H1 (cell line): ENCODE measurements around the gene ABI3BP. TPM values are rescaled to one million over a fixed set of nuclear protein-coding genes. Genes with fewer than 3 reads are reported as not detected.

ENCODE experiments used
- CHD2 ChIP-seq: IDR thresholded peaks from 2 replicates; pipeline ENCODE4 v1.6.1; 2012; ENCODE audit warnings: low read length, improper control_type of control experiment
- CHD7 ChIP-seq: fragments of 300-600 bp; sonication (generic); IDR thresholded peaks from 2 replicates; pipeline ENCODE4 v1.7.1; 2012; ENCODE audit warnings: low read length, moderate library complexity, mild to moderate bottlenecking, inconsistent platforms; ENCODE audit not compliant: insufficient replicate concordance
- EGR1 ChIP-seq: IDR thresholded peaks from 2 replicates; pipeline ENCODE4 v1.6.1; 2011; ENCODE audit warnings: low read depth, low read length, borderline replicate concordance
- EP300 ChIP-seq, 2 experiments: IDR thresholded peaks; 1 replicate in 1 of 2; 2 replicates in 1 of 2; pipeline ENCODE4 v1.6.1; 2011 to 2012; ENCODE audit warnings: low read depth in 2 of 2, low read length in 2 of 2, mild to moderate bottlenecking in 2 of 2, borderline replicate concordance in 1 of 2, inconsistent platforms in 1 of 2, moderate library complexity in 1 of 2
- RAD21 ChIP-seq, 2 experiments: IDR thresholded peaks in 1 of 2; conservative IDR thresholded peaks in 1 of 2; 2 replicates each; pipeline ENCODE4 v1.6.1; 2011; ENCODE audit warnings: low read depth in 2 of 2, low read length in 2 of 2, improper control_type of control experiment in 1 of 2, inconsistent platforms in 1 of 2, mild to moderate bottlenecking in 1 of 2, moderate library complexity in 1 of 2
- RFX5 ChIP-seq: IDR thresholded peaks from 2 replicates; pipeline ENCODE4 v1.6.1; 2011; ENCODE audit warnings: low read depth, low read length, improper control_type of control experiment, borderline replicate concordance
- RXRA ChIP-seq: IDR thresholded peaks from 2 replicates; pipeline ENCODE4 v1.6.1; 2011; ENCODE audit warnings: low read depth, mild to moderate bottlenecking, low read length, moderate library complexity; ENCODE audit not compliant: insufficient read depth
- SP1 ChIP-seq: IDR thresholded peaks from 2 replicates; pipeline ENCODE4 v1.6.1; 2011; ENCODE audit warnings: low read depth, low read length
- polyA plus RNA-seq, 7 experiments: library from polyadenylated mRNA; depleted of rRNA in 3 of 7; stranded (reverse) in 5 of 7; unstranded in 2 of 7; fragments of >200 nt in 5 of 7; fragments of 200-250 nt in 2 of 7; gene quantifications; 1 replicate in 5 of 7; 2 replicates in 1 of 7; 4 replicates in 1 of 7; pipeline versions ENCODE4 v1.2.1 to v1.2.3, GENCODE V29; 2011 to 2013; ENCODE audit warnings: missing spikeins in 2 of 7, mixed read lengths in 2 of 7
- total RNA-seq: library from RNA; stranded (reverse); fragmentation: NEBNext Ultra II Directional; extraction: Animal tissue kit (Norgen Biotek cat#: 25700); gene quantifications from 2 replicates; pipeline ENCODE4 v1.2.1, GENCODE V29; 2021
- TF ChIP-seq, protein P1 (sequence below): IDR thresholded peaks from 2 replicates; pipeline ENCODE4 v1.6.1; 2012; ENCODE audit warnings: inconsistent platforms

Gene ABI3BP
- total and polyA plus RNA-seq, 2 of the 8 experiments (the other 6 are each of a cell fraction or from before 2014, with no cell fraction given), result 0.08 to 0.32 TPM

DNA sequence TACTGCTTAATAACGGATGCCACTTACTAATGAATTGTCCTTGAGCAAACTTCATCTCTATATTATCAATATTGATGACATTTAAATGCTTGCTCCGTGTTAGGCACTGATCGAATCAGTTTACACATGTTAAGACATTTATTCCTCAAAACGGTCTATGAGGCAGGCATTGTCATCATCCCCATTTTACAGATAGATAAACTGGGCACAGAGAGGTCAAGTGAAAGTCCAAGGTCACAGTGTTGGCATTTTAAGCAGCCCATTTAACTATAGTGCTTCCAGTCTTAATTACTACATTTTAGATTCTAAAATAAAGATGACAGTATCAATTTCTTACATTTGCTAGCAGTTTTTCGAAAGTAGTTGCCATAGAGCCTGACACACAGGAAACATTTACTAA is 966 bp upstream of the ABI3BP start (continued):
- TF ChIP-seq CHD7 (no peak), RFX5 (no peak), RXRA (no peak), SP1 (no peak), EGR1 (no peak), RAD21 (IDR thresholded peaks at IDR 0.05 in 1 of 2, conservative IDR thresholded peaks at IDR 0.05 in 1 of 2; ENCODE audit: low read depth in 2 of 2, low read length in 2 of 2) (no peak), EP300 (IDR thresholded peaks at IDR 0.05; ENCODE audit: borderline replicate concordance in 1 of 2, low read depth in 2 of 2, low read length in 2 of 2) (no peak), CHD2 (no peak)
- TF ChIP-seq, protein P1, sequence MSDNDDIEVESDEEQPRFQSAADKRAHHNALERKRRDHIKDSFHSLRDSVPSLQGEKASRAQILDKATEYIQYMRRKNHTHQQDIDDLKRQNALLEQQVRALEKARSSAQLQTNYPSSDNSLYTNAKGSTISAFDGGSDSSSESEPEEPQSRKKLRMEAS, result no peak
